ENCODE measurements around the gene SNED1. TPM values are rescaled to one million over a fixed set of nuclear protein-coding genes. Genes with fewer than 3 reads are reported as not detected.

SNED1 gene
- total and polyA plus RNA-seq, 9 of the 15 experiments (the other 6 are each of a cell fraction or from before 2014, with no cell fraction given) = 0.03 to 0.07 (median 0.05) TPM; not detected in 5

DNA sequence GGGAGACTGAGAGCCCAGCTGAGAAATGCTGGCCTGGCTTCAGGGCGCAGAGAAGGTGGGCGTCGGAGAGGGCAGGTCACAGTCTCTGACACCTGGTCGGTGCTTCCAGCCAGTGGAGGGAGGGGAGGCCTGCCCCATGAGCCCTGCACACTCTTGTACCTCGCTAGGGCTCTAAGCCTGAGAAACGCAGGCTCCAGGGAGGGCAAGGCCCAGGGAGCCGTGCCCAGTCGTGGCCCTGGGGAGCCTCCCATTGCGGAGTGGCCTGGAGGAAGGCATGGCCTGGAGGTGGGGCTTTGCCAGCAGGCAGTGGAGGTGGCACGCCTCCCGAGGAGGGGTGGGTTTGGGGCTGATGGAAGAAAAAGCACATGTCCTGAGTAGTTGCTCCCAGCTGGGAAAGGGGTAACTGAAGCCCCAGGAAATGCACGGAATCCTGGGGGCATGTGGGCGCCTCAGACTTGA is 64.7 kb downstream of the SNED1 start:
- intact Hi-C loops (cut with micrococcal nuclease) = no loop called here
- POLR2A ChIA-PET = interaction anchor here (0.7 kb wide), 1 partner anchor 11 kb away, joined by 3 read pairs; no protein-coding TSS in a partner anchor
- Histone ChIP-seq H3K27ac (ENCODE audit: extremely low read depth, low read depth, low read length) (no peak overlapping the region), H3K4me1 (replicated peaks in 1 of 2; ENCODE audit: control insufficient read depth in 2 of 2, insufficient read depth in 2 of 2, low read length in 2 of 2) (peaks cover 0 to 22% of the 10 kb centered on the region in 2 experiments; a peak in 2 of 5 replicates), H3K79me2 (ENCODE audit: control insufficient read depth, insufficient read depth, low read length) (no peaks in the 10 kb centered on the region), H3K4me2 (ENCODE audit: insufficient read depth, low read length) (no peak overlapping the region), H3K4me3 (no peak overlapping the region), H3K36me3 (ENCODE audit: control insufficient read depth, insufficient read depth, low read length) (no peaks in the 10 kb centered on the region), H3K9me1 (ENCODE audit: control insufficient read depth, insufficient read depth, low read length) (no peaks in the 10 kb centered on the region), H2AFZ (ENCODE audit: low read depth, low read length) (no peak overlapping the region), H3K9me3 (replicated peaks; ENCODE audit: control insufficient read depth, insufficient read depth, low read depth, low read length) (no peaks in the 10 kb centered on the region), H4K20me1 (replicated peaks; ENCODE audit: control insufficient read depth, insufficient read depth, low read length) (no peaks in the 10 kb centered on the region), H3K27me3 (ENCODE audit: control insufficient read depth in 2 of 2, insufficient read depth in 2 of 2, low read length in 2 of 2) (peaks cover 4 to 45% of the 10 kb centered on the region in 2 experiments; a peak in 3 of 5 replicates), H3K9ac (ENCODE audit: insufficient read depth in 1 of 2, low read depth in 2 of 2, low read length in 2 of 2) (no peak overlapping the region)
- 1% methylated on average over 9 of the region's 13 CpGs for WGBS (ENCODE audit: insufficient coverage, low coverage, missing lambda C conversion rate)
- no peak for ATAC-seq
- BruUV-seq (replicated peaks) = no TSS peak
- CTCF ChIA-PET (ENCODE audit: low intra/inter-chr PET ratio) = no interaction called here
- DNase-seq (ENCODE audit: extremely low read depth in 1 of 4, low spot score in 3 of 4) = no peak
- in situ Hi-C loops (cut with MboI) = no loop called here
- no peak for FAIRE-seq
- TF ChIP-seq ASH1L (IDR thresholded peaks at IDR 0.05; ENCODE audit: borderline replicate concordance, low read depth, partially characterized antibody) = no peak

DNA sequence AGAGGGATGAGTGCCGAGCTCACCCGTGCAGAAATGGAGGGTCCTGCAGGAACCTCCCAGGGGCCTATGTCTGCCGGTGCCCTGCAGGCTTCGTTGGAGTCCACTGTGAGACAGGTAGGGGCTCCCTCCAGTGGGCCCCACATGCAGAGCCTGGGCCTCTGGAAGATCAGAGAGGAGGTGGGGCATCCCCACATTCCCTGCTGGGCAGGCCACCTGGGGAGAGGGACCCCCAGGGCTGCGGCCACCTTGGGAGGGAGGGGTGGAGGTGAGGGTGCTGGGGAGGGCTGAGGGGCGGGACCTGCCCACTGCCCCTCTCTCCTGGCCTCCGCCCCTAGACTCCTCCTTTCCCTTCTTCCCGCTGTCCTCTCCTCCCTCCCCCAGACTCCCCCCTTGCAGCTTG is 65.2 kb downstream of the SNED1 start:
- no peak; the same call in 2 of the 3 replicates for ATAC-seq

More for the DNA sequence above, 65.2 kb downstream of the SNED1 start:
- Histone ChIP-seq H4K20me1 (replicated peaks; ENCODE audit: control insufficient read depth, insufficient read depth, low read length) (0 out of 2 replicates have a peak, but pooled peaks cover 3% of the 10 kb centered on the region), H3K4me2 (ENCODE audit: insufficient read depth, low read length) (no peak overlapping the region), H3K9me3 (replicated peaks; ENCODE audit: control insufficient read depth, insufficient read depth, low read depth, low read length) (no peaks in the 10 kb centered on the region), H3K9me1 (ENCODE audit: control insufficient read depth, insufficient read depth, low read length) (no peaks in the 10 kb centered on the region), H3K4me3 (no peak overlapping the region), H3K36me3 (ENCODE audit: control insufficient read depth, insufficient read depth, low read length) (no peaks in the 10 kb centered on the region), H3K27ac (ENCODE audit: extremely low read depth, low read depth, low read length) (no peak overlapping the region), H3K4me1 (replicated peaks in 1 of 2; ENCODE audit: control insufficient read depth in 2 of 2, insufficient read depth in 2 of 2, low read length in 2 of 2) (peaks cover 0 to 22% of the 10 kb centered on the region in 2 experiments; a peak in 2 of 5 replicates), H3K9ac (ENCODE audit: insufficient read depth in 1 of 2, low read depth in 2 of 2, low read length in 2 of 2) (no peak overlapping the region), H2AFZ (ENCODE audit: low read depth, low read length) (no peak overlapping the region), H3K27me3 (ENCODE audit: control insufficient read depth in 2 of 2, insufficient read depth in 2 of 2, low read length in 2 of 2) (peaks cover 4 to 50% of the 10 kb centered on the region in 2 experiments; a peak in 3 of 5 replicates), H3K79me2 (ENCODE audit: control insufficient read depth, insufficient read depth, low read length) (no peaks in the 10 kb centered on the region)
- FAIRE-seq (no peak), DNase-seq (ENCODE audit: extremely low read depth in 1 of 4, low spot score in 3 of 4) (no peak)
- ChIA-PET POLR2A (interaction anchor here (0.7 kb wide), 1 partner anchor 10 kb away, joined by 3 read pairs; no protein-coding TSS in a partner anchor), CTCF (ENCODE audit: low intra/inter-chr PET ratio) (no interaction called here)
- no TSS peak for BruUV-seq (replicated peaks)
- WGBS (ENCODE audit: insufficient coverage, low coverage, missing lambda C conversion rate) = 0% methylated on average over 2 of the region's 8 CpGs
- intact Hi-C loops (cut with micrococcal nuclease) = no loop called here
- in situ Hi-C loops (cut with MboI) = no loop called here
- TF ChIP-seq ZEB2 (IDR thresholded peaks at IDR 0.05) (no peak), YBX1 (IDR thresholded peaks at IDR 0.05) (no peak), SMARCB1 (IDR thresholded peaks at IDR 0.05; ENCODE audit: insufficient read length, low read depth) (no peak), MYBL2 (IDR thresholded peaks at IDR 0.05; ENCODE audit: low read depth) (no peak), MYBL2 (CRISPR knock-in tag; IDR thresholded peaks at IDR 0.05; ENCODE audit: borderline replicate concordance) (no peak), KDM5B (IDR thresholded peaks at IDR 0.05; ENCODE audit: insufficient replicate concordance, low read depth, low read length) (no peak), CXXC5 (CRISPR knock-in tag; IDR thresholded peaks at IDR 0.05) (no peak)
- TF ChIP-seq, protein P1, sequence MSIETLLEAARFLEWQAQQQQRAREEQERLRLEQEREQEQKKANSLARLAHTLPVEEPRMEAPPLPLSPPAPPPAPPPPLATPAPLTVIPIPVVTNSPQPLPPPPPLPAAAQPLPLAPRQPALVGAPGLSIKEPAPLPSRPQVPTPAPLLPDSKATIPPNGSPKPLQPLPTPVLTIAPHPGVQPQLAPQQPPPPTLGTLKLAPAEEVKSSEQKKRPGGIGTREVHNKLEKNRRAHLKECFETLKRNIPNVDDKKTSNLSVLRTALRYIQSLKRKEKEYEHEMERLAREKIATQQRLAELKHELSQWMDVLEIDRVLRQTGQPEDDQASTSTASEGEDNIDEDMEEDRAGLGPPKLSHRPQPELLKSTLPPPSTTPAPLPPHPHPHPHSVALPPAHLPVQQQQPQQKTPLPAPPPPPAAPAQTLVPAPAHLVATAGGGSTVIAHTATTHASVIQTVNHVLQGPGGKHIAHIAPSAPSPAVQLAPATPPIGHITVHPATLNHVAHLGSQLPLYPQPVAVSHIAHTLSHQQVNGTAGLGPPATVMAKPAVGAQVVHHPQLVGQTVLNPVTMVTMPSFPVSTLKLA (conservative IDR thresholded peaks at IDR 0.05) = no peak
